OCI-LY1 (cell line): ENCODE measurements around the gene KY.

ENCODE experiments used
- EZH2 ChIP-seq: fragments of 200-600 bp; sonication (generic), shearing (Covaris generic); IDR thresholded peaks from 2 replicates; pipeline ENCODE4 v1.8.0; 2017; ENCODE audit warnings: borderline replicate concordance, mixed run types, mild to moderate bottlenecking, antibody characterized with exemption, low read length, moderate library complexity, mixed read lengths
- TF ChIP-seq, protein P1 (sequence below): fragments of 200-600 bp; sonication (generic), shearing (Covaris generic); IDR thresholded peaks from 2 replicates; pipeline ENCODE4 v1.5.1; 2017; ENCODE audit warnings: mild to moderate bottlenecking, antibody characterized with exemption, low read length, moderate library complexity, mixed read lengths

DNA sequence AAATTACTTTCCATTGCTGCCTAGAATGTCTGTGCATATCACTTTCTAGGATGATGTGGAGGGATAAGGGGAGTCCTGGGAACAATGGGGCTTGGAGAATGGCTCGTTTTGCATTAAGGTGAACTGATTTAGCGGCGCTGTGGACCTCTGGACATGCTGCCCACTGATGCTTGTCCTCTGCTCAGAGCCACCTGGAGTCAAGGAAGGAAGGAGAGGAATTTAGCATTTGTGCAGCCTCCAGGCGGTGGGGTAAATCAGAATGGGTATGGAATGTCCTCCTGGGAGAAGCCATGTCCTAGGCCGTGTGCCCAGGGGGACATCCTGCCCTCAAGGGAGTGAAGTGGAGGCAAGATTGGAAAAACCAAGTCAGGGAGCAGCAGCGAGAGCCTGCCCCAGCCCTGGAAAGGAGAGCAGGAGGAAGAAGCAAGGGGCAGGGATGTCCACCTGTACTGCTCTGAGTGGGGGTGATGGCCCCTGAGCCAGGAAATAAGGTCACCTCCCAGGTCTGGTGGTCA, 37.8 kb downstream of the KY start:
- TF ChIP-seq, protein P1, sequence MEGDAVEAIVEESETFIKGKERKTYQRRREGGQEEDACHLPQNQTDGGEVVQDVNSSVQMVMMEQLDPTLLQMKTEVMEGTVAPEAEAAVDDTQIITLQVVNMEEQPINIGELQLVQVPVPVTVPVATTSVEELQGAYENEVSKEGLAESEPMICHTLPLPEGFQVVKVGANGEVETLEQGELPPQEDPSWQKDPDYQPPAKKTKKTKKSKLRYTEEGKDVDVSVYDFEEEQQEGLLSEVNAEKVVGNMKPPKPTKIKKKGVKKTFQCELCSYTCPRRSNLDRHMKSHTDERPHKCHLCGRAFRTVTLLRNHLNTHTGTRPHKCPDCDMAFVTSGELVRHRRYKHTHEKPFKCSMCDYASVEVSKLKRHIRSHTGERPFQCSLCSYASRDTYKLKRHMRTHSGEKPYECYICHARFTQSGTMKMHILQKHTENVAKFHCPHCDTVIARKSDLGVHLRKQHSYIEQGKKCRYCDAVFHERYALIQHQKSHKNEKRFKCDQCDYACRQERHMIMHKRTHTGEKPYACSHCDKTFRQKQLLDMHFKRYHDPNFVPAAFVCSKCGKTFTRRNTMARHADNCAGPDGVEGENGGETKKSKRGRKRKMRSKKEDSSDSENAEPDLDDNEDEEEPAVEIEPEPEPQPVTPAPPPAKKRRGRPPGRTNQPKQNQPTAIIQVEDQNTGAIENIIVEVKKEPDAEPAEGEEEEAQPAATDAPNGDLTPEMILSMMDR: no peak
- no peak for TF ChIP-seq EZH2
